Naive thymus-derived CD4-positive, alpha-beta T cell (primary cell): ENCODE measurements around the gene SIX3. TPM values are rescaled to one million over a fixed set of nuclear protein-coding genes. Genes with fewer than 3 reads are reported as not detected.

Experiments
- ATAC-seq: fragments of 150-1000 bp; cut with Tn5 transposase; 2 replicates; pipeline ENCODE4 v1.10.0; 2021; ENCODE audit warnings: mild to moderate bottlenecking, moderate library complexity
- CTCF ChIA-PET: fragments of 350-600 bp; sonication (Branson Sonifier 250); formaldehyde crosslinking; loops from one replicate; lab custom pipeline; 2021; ENCODE audit warnings: antibody characterized with exemption; lab: Charles Lee
- POLR2A ChIA-PET: fragments of 350-600 bp; sonication (Branson Sonifier 250); formaldehyde crosslinking; loops from one replicate; lab custom pipeline; 2021; ENCODE audit warnings: antibody characterized with exemption, inconsistent platforms; lab: Charles Lee
- DNase-seq, 9 donors: peaks; one replicate each; pipeline versions ENCODE4 v3.0.0 to v3.0.0-alpha.2; 2020 to 2022; ENCODE audit warnings: mixed read lengths in 1 of 9
- H3K27ac ChIP-seq: one replicate; pipeline ENCODE4 v1.7.0; 2013; ENCODE audit warnings: mild to moderate bottlenecking, low read depth, low read length, moderate library complexity
- H3K27me3 ChIP-seq, 2 donors: one replicate each; pipeline ENCODE4 v1.7.0; 2013; ENCODE audit warnings: low read length in 2 of 2, mild to moderate bottlenecking in 2 of 2, moderate library complexity in 2 of 2; ENCODE audit not compliant: control insufficient read depth in 2 of 2, insufficient read depth in 2 of 2
- H3K36me3 ChIP-seq, 3 experiments: 1 replicate in 2 of 3; 2 replicates in 1 of 3; pipeline ENCODE4 v1.7.0; 2013; ENCODE audit warnings: low read length in 3 of 3, mild to moderate bottlenecking in 3 of 3, moderate library complexity in 1 of 3; ENCODE audit not compliant: insufficient read depth in 3 of 3, control insufficient read depth in 2 of 3
- H3K4me1 ChIP-seq, 2 donors: one replicate each; pipeline ENCODE4 v1.7.0; 2013; ENCODE audit warnings: low read length in 2 of 2, mild to moderate bottlenecking in 2 of 2, moderate library complexity in 1 of 2; ENCODE audit not compliant: control insufficient read depth in 2 of 2, insufficient read depth in 2 of 2
- H3K4me3 ChIP-seq: 2 replicates; pipeline ENCODE4 v1.7.0; 2013; ENCODE audit warnings: mild to moderate bottlenecking, low read length
- H3K9me3 ChIP-seq, 3 experiments: 1 replicate in 2 of 3; 2 replicates in 1 of 3; pipeline ENCODE4 v1.7.0; 2013; ENCODE audit warnings: low read length in 3 of 3; ENCODE audit not compliant: control insufficient read depth in 2 of 3
- H3K27ac Mint-ChIP-seq, 9 donors: one replicate each; pipeline ENCODE4 v1.8.0; 2020 to 2022; ENCODE audit warnings: mixed read lengths in 9 of 9, mild to moderate bottlenecking in 8 of 9, moderate library complexity in 5 of 9, inconsistent platforms in 2 of 9
- H3K27me3 Mint-ChIP-seq, 5 donors: one replicate each; pipeline ENCODE4 v1.8.0; 2021 to 2022; ENCODE audit warnings: mixed read lengths in 5 of 5, mild to moderate bottlenecking in 1 of 5
- H3K36me3 Mint-ChIP-seq, 5 donors: one replicate each; pipeline ENCODE4 v1.8.0; 2020 to 2022; ENCODE audit warnings: mixed read lengths in 5 of 5, mild to moderate bottlenecking in 3 of 5, inconsistent platforms in 1 of 5
- H3K4me1 Mint-ChIP-seq, 7 donors: one replicate each; pipeline ENCODE4 v1.8.0; 2020 to 2022; ENCODE audit warnings: mixed read lengths in 7 of 7, mild to moderate bottlenecking in 3 of 7, inconsistent platforms in 1 of 7
- H3K4me3 Mint-ChIP-seq, 10 donors: one replicate each; pipeline ENCODE4 v1.8.0; 2020 to 2022; ENCODE audit warnings: mild to moderate bottlenecking in 10 of 10, mixed read lengths in 10 of 10, moderate library complexity in 6 of 10, inconsistent platforms in 2 of 10
- H3K9me3 Mint-ChIP-seq, 11 donors: one replicate each; pipeline ENCODE4 v1.8.0; 2020 to 2022; ENCODE audit warnings: mixed read lengths in 11 of 11, mild to moderate bottlenecking in 4 of 11, inconsistent platforms in 1 of 11, moderate library complexity in 1 of 11
- intact Hi-C, 2 donors: fragments of 100-400 bp; cut with micrococcal nuclease; formaldehyde crosslinking; loops; one replicate each; pipeline ENCODE4 v1.15.1; 2023
- polyA plus RNA-seq, 2 donors: library from polyadenylated mRNA; unstranded; fragments of 300-500 nt; fragmentation: Illumina TruSeq; gene quantifications; one replicate each; pipeline ENCODE4 v1.2.3, GENCODE V29; 2021
- total RNA-seq, 6 experiments: library from RNA in 5 of 6; stranded (reverse) in 5 of 6; gene quantifications; 1 replicate in 5 of 6; 2 replicates in 1 of 6; pipeline ENCODE4 v1.2.3 and lab custom pipeline; 2021 to 2026

Gene SIX3
- total and polyA plus RNA-seq, 7 experiments from 2014 or later: not detected

DNA sequence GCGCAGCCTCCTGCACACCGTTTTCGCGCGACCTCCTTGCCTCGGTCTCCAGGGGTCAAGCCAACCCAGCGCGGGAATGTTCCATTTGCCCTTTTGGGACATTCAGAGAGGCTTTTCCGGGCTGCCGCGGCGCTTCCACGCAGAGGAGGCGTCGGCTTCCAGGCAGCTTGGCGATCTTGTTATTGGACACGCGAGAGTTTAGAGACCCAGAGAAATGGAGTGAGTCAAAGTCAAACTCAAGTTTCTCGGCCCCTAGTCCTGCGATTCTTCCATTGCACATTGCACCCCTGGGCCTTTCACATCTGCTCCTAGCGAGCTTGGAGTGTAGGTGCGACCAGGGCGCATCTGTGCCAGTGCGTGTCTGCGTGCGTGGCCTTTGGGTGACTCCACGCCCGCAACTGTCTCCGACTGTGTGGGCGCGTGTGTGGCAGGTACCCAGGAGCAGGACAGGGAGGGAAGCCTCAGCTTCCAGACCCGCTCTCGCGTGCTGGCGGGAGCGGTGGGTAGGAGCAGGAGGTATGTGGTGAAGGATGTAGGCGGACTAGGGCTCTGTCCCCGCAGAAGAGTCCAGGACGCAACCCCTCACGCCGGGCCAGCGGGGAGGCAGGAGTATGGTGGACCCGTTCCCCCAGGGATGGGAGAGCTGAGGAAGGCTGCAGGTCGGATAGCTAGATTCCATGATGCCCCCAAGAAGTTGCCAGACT lies 13.5 kb downstream of the SIX3 start:
- H3K27ac ChIP-seq: no peak overlapping the region
- ATAC-seq (no peak), DNase-seq (peak in 2 of 9 donors; percentile 6 to 11)
- POLR2A ChIA-PET: no interaction called here
- H3K4me1 ChIP-seq: peaks cover 0 to 10% of the 10 kb centered on the region in 2 donors
- Mint-ChIP-seq H3K27ac (no peak overlapping the region), H3K36me3 (no peaks in the 10 kb centered on the region), H3K27me3 (peaks cover 57 to 85% (median 72%) of the 10 kb centered on the region in 5 donors), H3K4me3 (peak overlapping the region; percentile 35 to 72 (median 54)), H3K9me3 (peaks cover 0 to under 1% (median 0%) of the 10 kb centered on the region in 11 donors), H3K4me1 (peaks cover 13 to 37% (median 25%) of the 10 kb centered on the region in 7 donors)
- intact Hi-C loops: loop anchor here (1.0 to 2.0 kb wide), 7 partner anchors 14 to 911 kb away; partner anchors contain the start of gene SIX3 (in 1 of the 2)
- H3K4me3 ChIP-seq: no peak overlapping the region
- H3K27me3 ChIP-seq: no peaks in the 10 kb centered on the region
- CTCF ChIA-PET: interaction anchor here (0.6 to 3.2 kb wide), 9 partner anchors 9 to 1077 kb away, joined by 3 to 16 read pairs (median 4); no protein-coding TSS in a partner anchor
- no peaks in the 10 kb centered on the region for H3K36me3 ChIP-seq
- H3K9me3 ChIP-seq: no peaks in the 10 kb centered on the region

DNA sequence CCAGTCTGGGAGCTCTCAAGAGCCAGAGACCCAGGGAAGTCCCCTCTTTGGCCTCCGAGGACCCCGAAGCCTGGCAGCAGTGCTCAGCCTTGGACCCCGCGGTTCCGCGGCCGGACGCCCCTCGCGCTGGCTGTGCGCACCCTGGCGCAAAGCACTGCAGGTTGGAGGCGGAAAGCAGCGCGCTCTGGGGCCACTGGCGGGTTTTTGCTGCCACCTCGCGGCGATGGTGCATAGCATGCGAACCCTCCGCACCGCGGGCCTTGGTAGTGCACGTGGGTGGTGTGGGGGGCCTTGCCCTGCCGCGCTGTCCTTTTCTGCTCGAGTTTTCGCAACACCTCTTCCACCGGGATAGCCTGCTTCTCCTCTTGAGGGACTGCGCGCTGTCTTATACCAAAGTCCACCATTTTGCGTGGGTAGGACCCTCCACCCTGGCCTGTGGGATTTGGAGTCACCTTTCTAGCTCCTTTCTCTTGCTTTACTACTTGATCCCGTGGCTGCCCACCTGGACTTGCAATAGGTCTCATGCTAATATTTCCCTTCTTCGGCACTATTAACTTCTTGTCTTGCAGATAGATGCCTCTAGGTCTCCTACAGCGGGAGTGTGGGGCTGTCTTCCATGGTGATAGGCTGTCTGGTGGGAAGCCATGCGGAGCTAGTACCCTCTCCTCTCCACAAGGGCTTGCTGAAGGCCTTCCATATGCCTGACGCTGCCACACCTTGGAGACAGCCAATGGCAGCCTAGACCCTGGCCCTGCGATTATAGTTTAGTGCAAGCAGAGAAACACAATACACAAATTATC lies 14.3 kb downstream of the SIX3 start:
- intact Hi-C loops: loop anchor here (1.0 to 2.0 kb wide), 7 partner anchors 15 to 911 kb away; partner anchors contain the start of gene SIX3 (in 1 of the 2)
- Histone ChIP-seq H3K27me3 (no peaks in the 10 kb centered on the region), H3K36me3 (no peaks in the 10 kb centered on the region), H3K9me3 (no peaks in the 10 kb centered on the region), H3K27ac (no peak overlapping the region), H3K4me1 (peaks cover 0 to 10% of the 10 kb centered on the region in 2 donors), H3K4me3 (no peak overlapping the region)
- ChIA-PET POLR2A (no interaction called here), CTCF (interaction anchor here (0.6 to 3.2 kb wide), 14 partner anchors 8 to 1078 kb away, joined by 3 to 16 read pairs (median 4); no protein-coding TSS in a partner anchor)
- peaks cover 50 to 77% (median 65%) of the 10 kb centered on the region in 5 donors for H3K27me3 Mint-ChIP-seq
- H3K27ac Mint-ChIP-seq: peak overlapping the region in 1 of 9 donors; percentile 62
- no peaks in the 10 kb centered on the region for H3K36me3 Mint-ChIP-seq
- DNase-seq: peak; percentile 25 to 80 (median 64)
- peak overlapping the region in 7 of 10 donors; percentile 5 to 72 (median 35) for H3K4me3 Mint-ChIP-seq
- peaks cover 13 to 32% (median 20%) of the 10 kb centered on the region in 7 donors for H3K4me1 Mint-ChIP-seq
- ATAC-seq: peak; percentile 79
- no peaks in the 10 kb centered on the region for H3K9me3 Mint-ChIP-seq

DNA sequence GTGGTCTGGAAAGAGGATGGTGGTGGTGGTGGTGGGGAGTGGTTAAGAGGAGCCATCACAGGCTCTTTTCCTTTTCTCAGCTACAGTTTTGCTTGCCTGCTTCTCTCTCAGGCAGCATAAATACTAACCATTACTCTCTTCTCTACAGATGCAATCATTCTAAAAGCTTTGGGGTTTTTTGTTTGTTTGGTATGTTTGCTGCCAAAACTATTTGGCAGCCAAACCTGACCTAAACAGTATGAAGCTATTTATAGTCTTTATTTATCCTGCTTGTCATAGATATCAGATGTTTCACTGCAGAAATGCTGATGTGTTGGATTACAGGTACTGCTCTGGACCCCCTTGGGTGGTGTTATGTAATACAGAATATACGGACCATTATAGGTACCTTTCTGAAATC lies 15.3 kb downstream of the SIX3 start:
- Histone ChIP-seq H3K4me3 (no peak overlapping the region), H3K4me1 (peaks cover 0 to 10% of the 10 kb centered on the region in 2 donors), H3K9me3 (no peaks in the 10 kb centered on the region), H3K36me3 (no peaks in the 10 kb centered on the region), H3K27ac (no peak overlapping the region), H3K27me3 (no peaks in the 10 kb centered on the region)
- Mint-ChIP-seq H3K27me3 (peaks cover 40 to 71% (median 56%) of the 10 kb centered on the region in 5 donors), H3K9me3 (no peaks in the 10 kb centered on the region), H3K27ac (no peak overlapping the region), H3K36me3 (no peaks in the 10 kb centered on the region), H3K4me3 (no peak overlapping the region), H3K4me1 (peaks cover 13 to 28% (median 16%) of the 10 kb centered on the region in 7 donors)
- no peak for ATAC-seq
- CTCF ChIA-PET: interaction anchor here (1.0 to 3.2 kb wide), 8 partner anchors 17 to 1079 kb away, joined by 3 to 16 read pairs (median 4); no protein-coding TSS in a partner anchor
- POLR2A ChIA-PET: no interaction called here
- no peak for DNase-seq
- intact Hi-C loops: no loop called here

DNA sequence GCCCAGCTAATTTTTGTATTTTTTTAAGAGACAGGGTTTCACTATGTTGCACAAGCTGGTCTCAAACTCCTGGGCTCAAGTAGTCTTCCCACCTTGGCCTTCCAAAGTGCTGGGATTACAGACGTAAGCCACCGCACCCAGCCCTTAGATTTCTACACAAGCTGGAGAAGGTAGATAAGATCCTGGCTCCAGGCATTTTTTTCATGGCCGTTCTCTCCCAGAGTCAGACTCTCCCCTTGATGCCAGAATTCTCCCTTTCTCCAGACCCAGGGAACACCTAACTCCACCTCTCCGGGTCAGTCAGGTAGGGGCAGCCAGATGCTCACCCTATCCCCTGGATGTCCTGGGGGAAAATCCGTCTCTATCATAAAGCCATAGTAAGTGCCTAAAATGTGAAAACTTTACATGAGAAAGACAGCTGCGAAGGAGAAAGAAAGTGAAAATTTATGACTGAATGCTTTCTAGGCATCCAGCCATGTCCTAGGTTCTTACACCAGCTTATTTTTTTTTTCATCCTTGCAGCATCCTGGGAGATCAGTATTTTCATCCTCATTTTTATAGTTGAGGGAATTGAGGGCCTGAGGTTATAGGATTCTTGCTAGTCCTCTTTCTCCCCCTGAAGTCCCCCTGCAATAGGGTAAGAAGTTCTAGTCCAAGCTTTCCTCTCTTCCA lies 16.3 kb downstream of the SIX3 start:
- Mint-ChIP-seq H3K4me3 (no peak overlapping the region), H3K9me3 (no peaks in the 10 kb centered on the region), H3K27me3 (peaks cover 39 to 68% (median 52%) of the 10 kb centered on the region in 5 donors), H3K36me3 (no peaks in the 10 kb centered on the region), H3K27ac (no peak overlapping the region), H3K4me1 (peaks cover 9 to 25% (median 16%) of the 10 kb centered on the region in 7 donors)
- no peaks in the 10 kb centered on the region for H3K9me3 ChIP-seq
- H3K36me3 ChIP-seq: no peaks in the 10 kb centered on the region
- no peak overlapping the region for H3K27ac ChIP-seq
- no peaks in the 10 kb centered on the region for H3K27me3 ChIP-seq
- ChIA-PET POLR2A (no interaction called here), CTCF (interaction anchor here (1.1 to 1.2 kb wide), 2 partner anchors 24 to 480 kb away, joined by 3 to 4 read pairs; no protein-coding TSS in a partner anchor)
- no peak for DNase-seq
- intact Hi-C loops: no loop called here
- H3K4me3 ChIP-seq: no peak overlapping the region
- ATAC-seq: no peak
- peaks cover 0 to 10% of the 10 kb centered on the region in 2 donors for H3K4me1 ChIP-seq

DNA sequence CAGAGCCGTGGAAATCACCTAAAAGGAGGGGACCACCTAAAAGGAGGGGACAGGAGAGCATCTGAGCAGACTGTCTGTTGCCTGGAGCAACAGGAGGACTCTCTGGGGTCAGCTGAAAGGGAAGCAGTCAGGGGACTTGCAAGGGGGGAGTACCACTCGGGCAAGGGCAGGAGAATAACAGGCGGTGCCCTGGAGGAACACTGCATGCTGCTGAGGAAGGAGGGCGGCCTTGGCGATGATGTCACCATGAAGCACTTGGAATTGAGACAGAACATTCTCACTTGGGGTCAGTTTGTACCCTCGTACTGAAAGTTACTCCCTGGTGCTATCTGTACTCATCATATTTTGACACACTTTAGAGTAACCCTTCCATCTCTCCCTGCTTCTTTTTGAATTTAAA lies 18.4 kb downstream of the SIX3 start:
- no peak overlapping the region for H3K4me3 Mint-ChIP-seq
- no peak for DNase-seq
- ChIA-PET CTCF (no interaction called here), POLR2A (no interaction called here)
- H3K4me1 Mint-ChIP-seq: peaks cover 5 to 10% (median 7%) of the 10 kb centered on the region in 7 donors
- Histone ChIP-seq H3K36me3 (no peaks in the 10 kb centered on the region), H3K4me1 (peaks cover 0 to 10% of the 10 kb centered on the region in 2 donors), H3K4me3 (no peak overlapping the region), H3K27ac (no peak overlapping the region), H3K9me3 (no peaks in the 10 kb centered on the region), H3K27me3 (no peaks in the 10 kb centered on the region)
- peaks cover 32 to 65% (median 45%) of the 10 kb centered on the region in 5 donors for H3K27me3 Mint-ChIP-seq
- intact Hi-C loops: no loop called here
- H3K36me3 Mint-ChIP-seq: no peaks in the 10 kb centered on the region
- H3K27ac Mint-ChIP-seq: no peak overlapping the region
- no peaks in the 10 kb centered on the region for H3K9me3 Mint-ChIP-seq
- ATAC-seq: no peak

DNA sequence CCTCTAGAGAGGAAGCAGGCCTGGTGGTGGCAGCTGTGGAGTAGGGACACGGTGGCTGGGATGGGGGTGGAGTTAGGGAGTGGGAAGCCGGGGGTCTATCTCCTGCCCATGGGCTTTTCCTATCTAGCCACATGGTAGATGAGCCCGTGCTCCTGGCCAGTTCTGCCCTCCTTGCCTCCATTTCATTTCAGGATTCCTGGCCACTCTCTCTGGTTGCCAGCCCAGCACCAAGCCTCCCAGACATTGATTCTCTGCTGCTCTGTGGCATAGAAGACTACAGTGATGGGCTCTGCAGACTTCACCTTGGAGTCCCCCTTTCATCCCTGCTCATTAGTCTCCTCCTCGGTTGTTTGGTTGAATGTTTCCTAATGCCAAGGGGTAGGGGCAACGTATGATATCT lies 19.4 kb downstream of the SIX3 start:
- CTCF ChIA-PET: no interaction called here
- Histone ChIP-seq H3K27ac (no peak overlapping the region), H3K4me1 (no peaks in the 10 kb centered on the region), H3K36me3 (no peaks in the 10 kb centered on the region), H3K27me3 (no peaks in the 10 kb centered on the region), H3K9me3 (no peaks in the 10 kb centered on the region), H3K4me3 (no peak overlapping the region)
- Mint-ChIP-seq H3K27ac (no peak overlapping the region), H3K36me3 (no peaks in the 10 kb centered on the region), H3K4me3 (no peak overlapping the region), H3K9me3 (no peaks in the 10 kb centered on the region), H3K27me3 (peaks cover 31 to 61% (median 42%) of the 10 kb centered on the region in 5 donors), H3K4me1 (peaks cover 0 to 2% (median 1%) of the 10 kb centered on the region in 7 donors)
- DNase-seq (no peak), ATAC-seq (no peak)
- POLR2A ChIA-PET: no interaction called here
- intact Hi-C loops: no loop called here
